PC-3 (cell line): ENCODE measurements around the gene BAZ1B. TPM values are rescaled to one million over a fixed set of nuclear protein-coding genes. Genes with fewer than 3 reads are reported as not detected.

ENCODE experiments used
- ATAC-seq: fragments of 200-7000 bp; cut with Tn5 transposase; 2 replicates; pipeline ENCODE4 v1.9.1; 2020; ENCODE audit warnings: mild to moderate bottlenecking, moderate library complexity
- BruUV-seq: library from RNA; stranded (reverse); fragments of 400-500 nt; replicated peaks from 2 replicates; lab custom pipeline; 2021; lab: Mats Ljungman, UMichigan
- CTCF ChIA-PET: fragments of 300-600 bp; sonication (Branson Sonifier 250); formaldehyde crosslinking; loops from one replicate; lab custom pipeline; 2022; ENCODE audit warnings: antibody characterized with exemption; lab: Charles Lee
- POLR2A ChIA-PET: fragments of 300-600 bp; sonication (Branson Sonifier 250); formaldehyde crosslinking; loops from one replicate; lab custom pipeline; 2022; ENCODE audit warnings: antibody characterized with exemption; ENCODE audit not compliant: unreplicated experiment; lab: Charles Lee
- DNase-seq: peaks from one replicate; pipeline ENCODE4 v3.0.0-alpha.2; 2015
- H2AFZ ChIP-seq: fragments of 300-600 bp; sonication (generic); 2 replicates; pipeline ENCODE4 v1.6.0; 2016; ENCODE audit warnings: antibody characterized with exemption, low read length
- H3F3A ChIP-seq: fragments of 300-600 bp; sonication (generic); one replicate; pipeline ENCODE4 v1.6.0; 2017; ENCODE audit warnings: antibody characterized with exemption, low read length, control low read depth, mild to moderate bottlenecking; ENCODE audit not compliant: unreplicated experiment
- H3K27ac ChIP-seq: fragments of 300-600 bp; sonication (generic); 2 replicates; pipeline ENCODE4 v1.5.1; 2016; ENCODE audit warnings: mild to moderate bottlenecking, low read length
- H3K27me3 ChIP-seq: fragments of 300-600 bp; sonication (generic); 2 replicates; pipeline ENCODE4 v1.6.1; 2016; ENCODE audit warnings: low read length, mixed read lengths
- H3K36me3 ChIP-seq: fragments of 300-600 bp; sonication (generic); 2 replicates; pipeline ENCODE4 v1.6.1; 2016; ENCODE audit warnings: low read depth, mixed run types, low read length, mixed read lengths
- H3K4me1 ChIP-seq: fragments of 300-600 bp; sonication (generic); 2 replicates; pipeline ENCODE4 v1.5.1; 2016; ENCODE audit warnings: low read length; ENCODE audit not compliant: insufficient read depth
- H3K4me2 ChIP-seq: fragments of 300-600 bp; sonication (generic); 2 replicates; pipeline ENCODE4 v1.6.0; 2016; ENCODE audit warnings: low read length
- H3K4me3 ChIP-seq: fragments of 300-600 bp; sonication (generic); 2 replicates; pipeline ENCODE4 v1.5.1; 2016; ENCODE audit warnings: mild to moderate bottlenecking, low read length, mixed read lengths
- H3K79me2 ChIP-seq: fragments of 300-600 bp; sonication (generic); 2 replicates; pipeline ENCODE4 v1.6.1; 2017; ENCODE audit warnings: low read length, mixed read lengths
- H3K9ac ChIP-seq: fragments of 300-600 bp; sonication (generic); 2 replicates; pipeline ENCODE4 v1.6.0; 2016; ENCODE audit warnings: mild to moderate bottlenecking, low read length
- H3K9me2 ChIP-seq: fragments of 300-600 bp; sonication (generic); replicated peaks from 2 replicates; pipeline ENCODE4 v1.6.1; 2016; ENCODE audit warnings: mixed run types, low read length, mixed read lengths
- H3K9me3 ChIP-seq: fragments of 300-600 bp; sonication (generic); 2 replicates; pipeline ENCODE4 v1.6.1; 2016; ENCODE audit warnings: low read length, mixed read lengths
- H4K20me1 ChIP-seq: fragments of 300-600 bp; sonication (generic); 2 replicates; pipeline ENCODE4 v1.6.1; 2016; ENCODE audit warnings: low read length, mixed read lengths
- CTCF ChIP-seq: fragments of 300-600 bp; sonication (generic); conservative IDR thresholded peaks from 2 replicates; pipeline ENCODE4 v1.5.1; 2017; ENCODE audit warnings: antibody characterized with exemption, low read depth, mild to moderate bottlenecking, low read length
- EZH2 ChIP-seq: fragments of 300-600 bp; sonication (generic); IDR thresholded peaks from one replicate; pipeline ENCODE4 v1.6.1; 2017; ENCODE audit warnings: antibody characterized with exemption, mild to moderate bottlenecking, low read length; ENCODE audit not compliant: unreplicated experiment
- EZH2phosphoT487 ChIP-seq: fragments of 300-600 bp; sonication (generic); IDR thresholded peaks from 2 replicates; pipeline ENCODE4 v1.6.1; 2018; ENCODE audit warnings: mild to moderate bottlenecking, antibody characterized with exemption, low read length, borderline replicate concordance
- intact Hi-C: fragments of 100-400 bp; cut with micrococcal nuclease; formaldehyde crosslinking; loops from 2 replicates; pipeline ENCODE4 v1.9.0; 2023
- total RNA-seq: library from RNA; depleted of rRNA; stranded (reverse); fragments of >200 nt; gene quantifications from 2 replicates; pipeline ENCODE4 v1.2.3, GENCODE V29; 2014

BAZ1B gene
- total RNA-seq, 1 experiment from 2014 or later, result 45.5 TPM

- TF ChIP-seq CTCF (no peak), EZH2 (no peak), EZH2phosphoT487 (no peak)
- POLR2A ChIA-PET, result no interaction called here
- peak overlapping the region; percentile 55; the same call in 1 of the 2 replicates for H2AFZ ChIP-seq
- H3K4me1 ChIP-seq, result peaks cover 9% of the 10 kb centered on the region; the same call in 1 of the 2 replicates
- no peaks in the 10 kb centered on the region for H3F3A ChIP-seq
- H3K79me2 ChIP-seq, result no peaks in the 10 kb centered on the region
- H3K27me3 ChIP-seq, result no peaks in the 10 kb centered on the region
- H3K4me3 ChIP-seq, result no peak overlapping the region
- ATAC-seq (no peak), DNase-seq (no peak)
- intact Hi-C loops, result loop anchor here (1.0 kb wide), 2 partner anchors 93 to 111 kb away; no protein-coding TSS in a partner anchor
- H3K4me2 ChIP-seq, result peak overlapping the region; percentile 59
- CTCF ChIA-PET, result no interaction called here
- H3K36me3 ChIP-seq, result peaks cover 3% of the 10 kb centered on the region; the same call in 1 of the 2 replicates
- H3K9me3 ChIP-seq, result no peaks in the 10 kb centered on the region
- H3K9ac ChIP-seq, result no peak overlapping the region
- no peaks in the 10 kb centered on the region for H4K20me1 ChIP-seq
- no peak overlapping the region for H3K27ac ChIP-seq
- BruUV-seq, result no TSS peak
- no peaks in the 10 kb centered on the region for H3K9me2 ChIP-seq
Observed at GRCh38 chr7:73435471-73436009, 86.6 kb downstream of the BAZ1B start.

- peaks cover 9% of the 10 kb centered on the region; the same call in 1 of the 2 replicates for H3K4me1 ChIP-seq
- DNase-seq (no peak), ATAC-seq (no peak)
- no peak overlapping the region for H3K4me2 ChIP-seq
- ChIA-PET CTCF (no interaction called here), POLR2A (no interaction called here)
- no peak overlapping the region for H3K9ac ChIP-seq
- H3F3A ChIP-seq, result no peaks in the 10 kb centered on the region
- no TSS peak for BruUV-seq
- no peak overlapping the region for H2AFZ ChIP-seq
- H3K9me2 ChIP-seq, result no peaks in the 10 kb centered on the region
- TF ChIP-seq EZH2phosphoT487, result no peak
- no peak for TF ChIP-seq CTCF
- TF ChIP-seq EZH2, result no peak
- intact Hi-C loops, result no loop called here
- no peaks in the 10 kb centered on the region for H3K27me3 ChIP-seq
- H3K27ac ChIP-seq, result no peak overlapping the region
- no peaks in the 10 kb centered on the region for H3K9me3 ChIP-seq
- peaks cover 3% of the 10 kb centered on the region; the same call in 1 of the 2 replicates for H3K36me3 ChIP-seq
- no peaks in the 10 kb centered on the region for H4K20me1 ChIP-seq
- H3K79me2 ChIP-seq, result no peaks in the 10 kb centered on the region
- H3K4me3 ChIP-seq, result no peak overlapping the region
Observed at GRCh38 chr7:73434701-73435069, 87.4 kb downstream of the BAZ1B start.

- H3K27ac ChIP-seq, result no peak overlapping the region
Observed at GRCh38 chr7:73433924-73434700, 88.0 kb downstream of the BAZ1B start.

More at GRCh38 chr7:73433924-73434700, 88.0 kb downstream of the BAZ1B start:
- intact Hi-C loops, result no loop called here
- no peak for TF ChIP-seq EZH2phosphoT487
- TF ChIP-seq CTCF, result no peak
- TF ChIP-seq EZH2, result no peak
- Histone ChIP-seq H3K27me3 (no peaks in the 10 kb centered on the region), H3K4me2 (no peak overlapping the region), H3F3A (no peaks in the 10 kb centered on the region), H2AFZ (no peak overlapping the region), H3K9ac (no peak overlapping the region), H3K4me3 (no peak overlapping the region), H3K9me2 (no peaks in the 10 kb centered on the region), H3K79me2 (no peaks in the 10 kb centered on the region), H4K20me1 (no peaks in the 10 kb centered on the region), H3K36me3 (no peaks in the 10 kb centered on the region), H3K4me1 (peaks cover 9% of the 10 kb centered on the region; the same call in 1 of the 2 replicates), H3K9me3 (no peaks in the 10 kb centered on the region)
- BruUV-seq, result no TSS peak
- ChIA-PET CTCF (no interaction called here), POLR2A (no interaction called here)
- ATAC-seq (no peak), DNase-seq (no peak)
